Mesodermal cell (in vitro differentiated cells): ENCODE data around the gene CHST3.
A peak's percentile ranks its signal among the peaks of the same experiment; 100 is the strongest.
"Not testable (repeated sequence)": the region's sequence is repeated elsewhere in the genome, so short reads cannot be mapped to it uniquely, and the experiment has no call there.

Experiments used
- H3K27ac ChIP-seq: 2 replicates; pipeline ENCODE4 v1.7.0; 2013; ENCODE audit warnings: mild to moderate bottlenecking, low read depth, low read length, moderate library complexity; ENCODE audit not compliant: severe bottlenecking
- H3K36me3 ChIP-seq: 2 replicates; pipeline ENCODE4 v1.7.1; 2013; ENCODE audit warnings: mild to moderate bottlenecking, low read length, moderate library complexity; ENCODE audit not compliant: control insufficient read depth, insufficient read depth
- H3K4me1 ChIP-seq: one replicate; pipeline ENCODE4 v1.7.1; 2013; ENCODE audit warnings: mild to moderate bottlenecking, low read length; ENCODE audit not compliant: insufficient read depth, control insufficient read depth, poor library complexity, severe bottlenecking
- H3K4me3 ChIP-seq: 2 replicates; pipeline ENCODE4 v1.7.0; 2013; ENCODE audit warnings: low read length, control low read depth, mild to moderate bottlenecking; ENCODE audit not compliant: insufficient read depth, poor library complexity, severe bottlenecking; ENCODE audit errors: extremely low read depth
- H3K9me3 ChIP-seq: 2 replicates; pipeline ENCODE4 v1.7.1; 2013; ENCODE audit warnings: mild to moderate bottlenecking, low read length, moderate library complexity; ENCODE audit not compliant: control insufficient read depth
- WGBS, 2 experiments: methylation state at CpG; one replicate each; pipeline ENCODE4 v1.1.5; 2013; ENCODE audit warnings: missing lambda C conversion rate in 2 of 2; ENCODE audit not compliant: insufficient coverage in 2 of 2; 5-methylcytosine and 5-hydroxymethylcytosine counted together

CHST3 gene

GRCh38 chr10:71966046-71967004, 2.1 kb downstream of the CHST3 start:
- H3K27ac ChIP-seq: peak overlapping the region; percentile 71
- WGBS, 2 experiments: 81 to 95% methylated on average over 4 to 5 of the region's 6 CpGs
- H3K36me3 ChIP-seq: peaks cover 15% of the 10 kb centered on the region
- no peaks in the 10 kb centered on the region for H3K9me3 ChIP-seq
- H3K4me1 ChIP-seq: peaks cover 49% of the 10 kb centered on the region
- peak overlapping the region; percentile 70 for H3K4me3 ChIP-seq

GRCh38 chr10:71967958-71968357, 3.8 kb downstream of the CHST3 start:
- peaks cover 49% of the 10 kb centered on the region for H3K4me1 ChIP-seq
- peaks cover 30% of the 10 kb centered on the region for H3K36me3 ChIP-seq
- 91 to 94% methylated on average over 4 to 7 of the region's 8 CpGs for WGBS, 2 experiments
- not testable (repeated sequence) for H3K27ac ChIP-seq, H3K4me3 ChIP-seq, H3K9me3 ChIP-seq

- no peak overlapping the region for H3K4me3 ChIP-seq
- H3K27ac ChIP-seq: peak overlapping the region; percentile 45
- H3K4me1 ChIP-seq: peaks cover 43% of the 10 kb centered on the region
- no peaks in the 10 kb centered on the region for H3K9me3 ChIP-seq
- peaks cover 30% of the 10 kb centered on the region for H3K36me3 ChIP-seq
- 74 to 91% methylated on average over 8 to 11 of the region's 11 CpGs for WGBS, 2 experiments
Observed at GRCh38 chr10:71968553-71969474, 4.6 kb downstream of the CHST3 start.

GRCh38 chr10:71969929-71970328, 5.7 kb downstream of the CHST3 start:
- Histone ChIP-seq H3K4me1 (peaks cover 43% of the 10 kb centered on the region), H3K9me3 (no peaks in the 10 kb centered on the region), H3K36me3 (peaks cover 30% of the 10 kb centered on the region), H3K4me3 (no peak overlapping the region), H3K27ac (no peak overlapping the region)
- WGBS, 2 experiments: 81 to 98% methylated on average over 6 to 8 of the region's 10 CpGs

- H3K36me3 ChIP-seq: peaks cover 30% of the 10 kb centered on the region
- no peaks in the 10 kb centered on the region for H3K9me3 ChIP-seq
- H3K4me1 ChIP-seq: peaks cover 43% of the 10 kb centered on the region
- H3K27ac ChIP-seq: no peak overlapping the region
- H3K4me3 ChIP-seq: no peak overlapping the region
- 45 to 47% methylated on average over 6 to 8 of the region's 10 CpGs for WGBS, 2 experiments
Observed at GRCh38 chr10:71970331-71970730, 6.1 kb downstream of the CHST3 start.

- Histone ChIP-seq H3K4me1 (peaks cover 45% of the 10 kb centered on the region), H3K9me3 (no peaks in the 10 kb centered on the region), H3K36me3 (peaks cover 30% of the 10 kb centered on the region), H3K27ac (no peak overlapping the region), H3K4me3 (no peak overlapping the region)
- WGBS, 2 experiments: 79 to 86% methylated on average over 1 to 3 of the region's 4 CpGs
Observed at GRCh38 chr10:71970869-71971268, 6.7 kb downstream of the CHST3 start.

GRCh38 chr10:71971311-71971731, 7.1 kb downstream of the CHST3 start:
- Histone ChIP-seq H3K27ac (no peak overlapping the region), H3K4me1 (peaks cover 45% of the 10 kb centered on the region)
- 89 to 95% methylated on average over 9 to 12 of the region's 13 CpGs for WGBS, 2 experiments

GRCh38 chr10:71971769-71972555, 7.8 kb downstream of the CHST3 start:
- H3K4me3 ChIP-seq: no peak overlapping the region
- no peak overlapping the region for H3K27ac ChIP-seq
- peaks cover 46% of the 10 kb centered on the region for H3K4me1 ChIP-seq
- H3K36me3 ChIP-seq: peaks cover 27% of the 10 kb centered on the region
- 91 to 96% methylated on average over 20 to 21 of the region's 21 CpGs for WGBS, 2 experiments
- H3K9me3 ChIP-seq: no peaks in the 10 kb centered on the region

More at GRCh38 chr10:71971311-71971731, 7.1 kb downstream of the CHST3 start:
- H3K36me3 ChIP-seq: peaks cover 30% of the 10 kb centered on the region
- no peaks in the 10 kb centered on the region for H3K9me3 ChIP-seq
- no peak overlapping the region for H3K4me3 ChIP-seq

- H3K4me1 ChIP-seq: peaks cover 38% of the 10 kb centered on the region
- peaks cover 27% of the 10 kb centered on the region for H3K36me3 ChIP-seq
- H3K4me3 ChIP-seq: no peak overlapping the region
- H3K9me3 ChIP-seq: no peaks in the 10 kb centered on the region
- WGBS, 2 experiments: 91 to 92% methylated on average over 10 to 13 of the region's 14 CpGs
- no peak overlapping the region for H3K27ac ChIP-seq
Observed at GRCh38 chr10:71972746-71973695, 8.8 kb downstream of the CHST3 start.
